ENCODE results near the gene ACTL7A. TPM values are rescaled to one million over a fixed set of nuclear protein-coding genes. Genes with fewer than 3 reads are reported as not detected.

Gene ACTL7A
- total and polyA plus RNA-seq, 2 donors (not counting 1 experiment from before 2014, with no cell fraction given), result not detected

DNA sequence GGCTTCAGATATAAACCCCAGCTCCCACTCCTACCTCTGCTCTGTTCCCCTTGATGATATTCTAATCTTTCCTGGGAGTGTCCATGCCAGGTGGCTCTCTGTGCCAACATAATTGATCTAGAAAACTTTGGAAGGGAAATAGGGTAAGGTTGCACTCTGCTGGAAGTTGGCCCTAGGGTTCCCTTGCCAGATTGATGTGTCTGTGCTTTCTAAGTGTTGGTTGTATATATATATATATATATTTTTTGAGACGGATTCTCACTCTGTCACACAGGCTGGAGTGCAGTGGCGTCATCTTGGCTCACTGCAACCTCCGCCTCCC lies 29.9 kb upstream of the ACTL7A start:
- H3K27ac Mint-ChIP-seq, result no peak overlapping the region
- Histone ChIP-seq H2AFZ (ENCODE audit: insufficient read depth, low read depth, low read length, poor library complexity, severe bottlenecking) (no peak overlapping the region), H3K27me3 (replicated peaks in 1 of 4; ENCODE audit: control extremely low read depth in 1 of 4, control insufficient read depth in 3 of 4, insufficient read depth in 4 of 4, low read length in 3 of 4) (no peaks in the 10 kb centered on the region), H3K9ac (ENCODE audit: low read length) (no peak overlapping the region), H3K36me3 (replicated peaks in 1 of 2; ENCODE audit: control extremely low read depth in 1 of 2, control insufficient read depth in 1 of 2, extremely low read depth in 1 of 2, insufficient read depth in 2 of 2, low read length in 1 of 2) (no peaks in the 10 kb centered on the region), H3K4me3 (ENCODE audit: control extremely low read depth in 1 of 5, extremely low read depth in 1 of 5, insufficient read depth in 1 of 5, low read depth in 2 of 5, low read length in 4 of 5) (no peak overlapping the region), H3K4me1 (ENCODE audit: control insufficient read depth in 2 of 2, insufficient read depth in 2 of 2, low read length in 2 of 2) (peaks cover 21 to 23% of the 10 kb centered on the region in 2 donors), H4K20me1 (ENCODE audit: control insufficient read depth, insufficient read depth, low read length, poor library complexity, severe bottlenecking) (no peaks in the 10 kb centered on the region), H3K9me3 (ENCODE audit: control extremely low read depth in 1 of 3, control insufficient read depth in 2 of 3, insufficient read depth in 1 of 3, low read length in 2 of 3) (no peaks in the 10 kb centered on the region), H3K79me2 (ENCODE audit: control insufficient read depth, insufficient read depth, low read length) (no peaks in the 10 kb centered on the region), H3K27ac (ENCODE audit: low read length in 2 of 2) (no peak overlapping the region), H3K4me2 (replicated peaks; ENCODE audit: low read depth, low read length, poor library complexity, severe bottlenecking) (no peak overlapping the region)
- ATAC-seq (ENCODE audit: low read depth) (no peak), DNase-seq (no peak)
- intact Hi-C loops (cut with micrococcal nuclease), result no loop called here
- H3K4me1 Mint-ChIP-seq, result peaks cover 24% of the 10 kb centered on the region
- ChIA-PET POLR2A (no interaction called here), CTCF (no interaction called here)
- H3K9me3 Mint-ChIP-seq (ENCODE audit: insufficient read depth), result no peaks in the 10 kb centered on the region
- no peak for TF ChIP-seq EZH2 (IDR thresholded peaks at IDR 0.05; ENCODE audit: borderline replicate concordance, insufficient read depth, low read depth, low read length, poor library complexity, severe bottlenecking)
- WGBS (ENCODE audit: insufficient coverage), result no CpG with 5 or more reads among the region's 3 CpGs
- H3K27me3 Mint-ChIP-seq, result peaks cover 5% of the 10 kb centered on the region
- H3K4me3 Mint-ChIP-seq, result no peak overlapping the region

DNA sequence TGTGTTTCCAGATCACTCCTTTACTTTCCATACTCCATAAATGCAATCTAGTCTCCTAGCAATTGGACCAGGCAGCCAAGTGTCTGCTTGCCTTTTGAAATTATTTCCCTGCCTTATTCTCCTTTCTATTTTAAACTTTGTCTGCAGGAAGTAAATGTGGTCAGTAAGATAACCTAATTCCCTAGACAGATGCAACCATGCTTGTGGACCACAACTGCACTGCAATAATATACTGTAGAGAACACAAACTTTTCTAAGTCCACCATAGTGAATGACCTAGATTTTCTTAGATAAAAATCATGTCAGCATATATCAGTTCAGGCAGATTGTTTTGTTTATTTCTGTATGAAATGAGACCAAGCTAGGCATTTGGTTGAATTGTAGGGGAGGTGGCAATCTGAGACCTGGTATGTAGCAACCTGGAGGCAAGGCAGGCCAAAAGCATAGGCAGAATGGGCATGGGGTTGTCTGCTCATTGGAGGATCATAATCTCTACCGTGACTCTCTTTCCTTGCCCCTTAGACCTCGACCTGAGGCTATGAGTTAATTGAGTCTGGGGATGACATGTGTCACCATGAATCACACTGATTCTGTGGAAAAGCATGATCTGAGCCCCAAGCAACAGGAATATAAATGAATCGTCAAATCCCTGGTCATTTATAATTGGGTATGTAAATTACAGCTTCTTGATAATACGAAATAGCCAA lies 27.0 kb upstream of the ACTL7A start:
- Mint-ChIP-seq H3K27me3 (peaks cover 5% of the 10 kb centered on the region), H3K27ac (no peak overlapping the region), H3K9me3 (ENCODE audit: insufficient read depth) (no peaks in the 10 kb centered on the region), H3K4me3 (peak overlapping the region; percentile 40), H3K4me1 (peaks cover 24% of the 10 kb centered on the region)
- ChIA-PET POLR2A (no interaction called here), CTCF (no interaction called here)
- Histone ChIP-seq H2AFZ (ENCODE audit: insufficient read depth, low read depth, low read length, poor library complexity, severe bottlenecking) (no peak overlapping the region), H3K4me3 (ENCODE audit: control extremely low read depth in 1 of 5, extremely low read depth in 1 of 5, insufficient read depth in 1 of 5, low read depth in 2 of 5, low read length in 4 of 5) (no peak overlapping the region), H3K79me2 (ENCODE audit: control insufficient read depth, insufficient read depth, low read length) (no peaks in the 10 kb centered on the region), H3K27me3 (replicated peaks in 1 of 4; ENCODE audit: control extremely low read depth in 1 of 4, control insufficient read depth in 3 of 4, insufficient read depth in 4 of 4, low read length in 3 of 4) (no peaks in the 10 kb centered on the region), H3K36me3 (replicated peaks in 1 of 2; ENCODE audit: control extremely low read depth in 1 of 2, control insufficient read depth in 1 of 2, extremely low read depth in 1 of 2, insufficient read depth in 2 of 2, low read length in 1 of 2) (no peaks in the 10 kb centered on the region), H3K27ac (ENCODE audit: low read length in 2 of 2) (no peak overlapping the region), H3K4me1 (ENCODE audit: control insufficient read depth in 2 of 2, insufficient read depth in 2 of 2, low read length in 2 of 2) (peaks cover 21 to 23% of the 10 kb centered on the region in 2 donors), H3K9me3 (ENCODE audit: control extremely low read depth in 1 of 3, control insufficient read depth in 2 of 3, insufficient read depth in 1 of 3, low read length in 2 of 3) (no peaks in the 10 kb centered on the region), H4K20me1 (ENCODE audit: control insufficient read depth, insufficient read depth, low read length, poor library complexity, severe bottlenecking) (no peaks in the 10 kb centered on the region), H3K9ac (ENCODE audit: low read length) (peak overlapping the region; percentile 8), H3K4me2 (replicated peaks; ENCODE audit: low read depth, low read length, poor library complexity, severe bottlenecking) (peak overlapping the region; percentile 20)
- intact Hi-C loops (cut with micrococcal nuclease), result no loop called here
- TF ChIP-seq EZH2 (IDR thresholded peaks at IDR 0.05; ENCODE audit: borderline replicate concordance, insufficient read depth, low read depth, low read length, poor library complexity, severe bottlenecking), result no peak
- TF ChIP-seq, protein P1, sequence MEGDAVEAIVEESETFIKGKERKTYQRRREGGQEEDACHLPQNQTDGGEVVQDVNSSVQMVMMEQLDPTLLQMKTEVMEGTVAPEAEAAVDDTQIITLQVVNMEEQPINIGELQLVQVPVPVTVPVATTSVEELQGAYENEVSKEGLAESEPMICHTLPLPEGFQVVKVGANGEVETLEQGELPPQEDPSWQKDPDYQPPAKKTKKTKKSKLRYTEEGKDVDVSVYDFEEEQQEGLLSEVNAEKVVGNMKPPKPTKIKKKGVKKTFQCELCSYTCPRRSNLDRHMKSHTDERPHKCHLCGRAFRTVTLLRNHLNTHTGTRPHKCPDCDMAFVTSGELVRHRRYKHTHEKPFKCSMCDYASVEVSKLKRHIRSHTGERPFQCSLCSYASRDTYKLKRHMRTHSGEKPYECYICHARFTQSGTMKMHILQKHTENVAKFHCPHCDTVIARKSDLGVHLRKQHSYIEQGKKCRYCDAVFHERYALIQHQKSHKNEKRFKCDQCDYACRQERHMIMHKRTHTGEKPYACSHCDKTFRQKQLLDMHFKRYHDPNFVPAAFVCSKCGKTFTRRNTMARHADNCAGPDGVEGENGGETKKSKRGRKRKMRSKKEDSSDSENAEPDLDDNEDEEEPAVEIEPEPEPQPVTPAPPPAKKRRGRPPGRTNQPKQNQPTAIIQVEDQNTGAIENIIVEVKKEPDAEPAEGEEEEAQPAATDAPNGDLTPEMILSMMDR (IDR thresholded peaks at IDR 0.05), result no peak
- DNase-seq (no peak), ATAC-seq (ENCODE audit: low read depth) (peak; percentile 28)
- no CpG with 5 or more reads among the region's 4 CpGs for WGBS (ENCODE audit: insufficient coverage)

Data from B cell (primary cell).